Kidney (tissue), 14 donors: ENCODE results near the gene RNF121. TPM values are rescaled to one million over a fixed set of nuclear protein-coding genes. Genes with fewer than 3 reads are reported as not detected.

Experiments used
- DNase-seq, 5 donors: peaks; one replicate each; pipeline ENCODE4 v3.0.0-alpha.2; 2013 to 2020
- FAIRE-seq: peaks from 2 replicates; lab custom pipeline; 2012; peaks lifted over from hg19 to GRCh38; lab: Jason Lieb, UNC
- H3K27ac ChIP-seq, 2 donors: one replicate each; pipeline ENCODE4 v1.7.0; 2013; ENCODE audit warnings: low read depth in 2 of 2, low read length in 2 of 2, inconsistent platforms in 1 of 2
- H3K27me3 ChIP-seq: one replicate; pipeline ENCODE4 v1.7.1; 2013; ENCODE audit warnings: low read length, inconsistent platforms; ENCODE audit not compliant: control insufficient read depth, insufficient read depth
- H3K36me3 ChIP-seq, 3 donors: one replicate each; pipeline versions ENCODE4 v1.7.0 to v1.7.1; 2013; ENCODE audit warnings: low read length in 3 of 3, control low read depth in 1 of 3, inconsistent platforms in 1 of 3; ENCODE audit not compliant: insufficient read depth in 3 of 3, control insufficient read depth in 2 of 3
- H3K4me1 ChIP-seq, 3 donors: one replicate each; pipeline versions ENCODE4 v1.7.0 to v1.7.1; 2013; ENCODE audit warnings: low read length in 3 of 3, inconsistent platforms in 1 of 3, low read depth in 1 of 3; ENCODE audit not compliant: control insufficient read depth in 2 of 3, insufficient read depth in 2 of 3
- H3K4me3 ChIP-seq, 3 donors: one replicate each; pipeline versions ENCODE4 v1.7.0 to v1.8.1; 2013; ENCODE audit warnings: low read length in 3 of 3, control low read depth in 1 of 3, inconsistent platforms in 1 of 3
- H3K9ac ChIP-seq, 3 donors: one replicate each; pipeline versions ENCODE4 v1.7.0 to v1.7.1; 2013; ENCODE audit warnings: low read length in 3 of 3, control low read depth in 1 of 3, inconsistent platforms in 1 of 3
- H3K9me3 ChIP-seq, 3 donors: one replicate each; pipeline versions ENCODE4 v1.7.0 to v1.7.1; 2013; ENCODE audit warnings: low read length in 3 of 3, control low read depth in 1 of 3, inconsistent platforms in 1 of 3; ENCODE audit not compliant: control insufficient read depth in 2 of 3, insufficient read depth in 1 of 3
- CTCF ChIP-seq: IDR thresholded peaks from 3 replicates; pipeline ENCODE4 v1.5.1; 2012; ENCODE audit warnings: mild to moderate bottlenecking, moderate library complexity, borderline replicate concordance; ENCODE audit not compliant: insufficient read depth; ENCODE audit errors: extremely low read depth
- intact Hi-C: fragments of 100-400 bp; cut with DNase I; formaldehyde crosslinking; loops from one replicate; pipeline ENCODE4 v1.11.1; 2022
- polyA plus RNA-seq: library from polyadenylated mRNA; stranded (reverse); fragments of 350-450 nt; fragmentation: Illumina TruSeq; extraction: RNeasy Lipid Tissue Mini Kit (QIAGEN cat#74804); gene quantifications from one replicate; pipeline ENCODE4 v1.2.3, GENCODE V29; 2014; ENCODE audit warnings: low read depth, low replicate concordance; ENCODE audit not compliant: insufficient read depth
- total RNA-seq: library from RNA; stranded (reverse); fragmentation: NEBNext Ultra II Directional; extraction: Animal tissue kit (Norgen Biotek cat#: 25700); gene quantifications from one replicate; pipeline ENCODE4 v1.2.1, GENCODE V29; 2021
- donor health status: control.
- donor health status: control.
- donor health status: control.
- donor health status: control.
- donor health status: control.
- donor health status: DM: yes; HTN: yes; CAD: no.
- donor health status: Normal renal cell carcinoma (clear cell type).

Gene RNF121
- total and polyA plus RNA-seq, 2 donors from 2014 or later = 37.1 to 59.4 TPM

DNA sequence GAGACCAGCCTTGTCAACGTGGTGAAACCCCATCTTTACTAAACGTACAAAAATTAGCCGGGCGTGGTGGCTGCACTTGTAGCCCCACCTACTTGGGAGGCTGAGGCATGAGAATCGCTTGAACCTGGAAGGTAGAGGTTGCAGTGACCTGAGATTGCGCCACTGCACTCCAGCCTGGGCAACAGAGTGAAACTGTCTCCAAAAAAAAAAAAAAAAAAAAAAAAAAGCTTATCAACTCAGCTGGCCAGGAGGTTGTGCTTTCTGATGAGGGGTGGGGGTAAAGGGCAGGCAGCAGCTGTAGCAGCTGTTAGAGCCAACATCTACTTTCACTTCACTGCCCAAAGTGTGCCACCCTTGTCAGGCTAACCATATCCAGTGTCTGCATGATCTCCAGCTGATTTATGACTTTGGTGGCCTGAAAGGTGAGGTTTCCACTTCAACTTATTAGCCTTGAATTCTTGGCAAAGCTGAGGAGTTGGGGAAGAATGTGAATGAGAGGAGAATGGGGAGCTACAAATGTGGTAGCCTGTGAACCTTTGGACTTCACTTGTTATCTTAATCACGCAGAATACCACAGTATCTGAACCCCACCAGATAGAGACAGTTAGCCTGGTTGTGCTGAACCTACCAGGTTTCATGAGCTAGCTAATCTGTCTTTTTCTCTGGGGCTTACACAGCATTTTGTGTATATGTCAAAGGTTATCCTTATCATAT lies 19.6 kb downstream of the RNF121 start:
- Histone ChIP-seq H3K27me3 (no peaks in the 10 kb centered on the region), H3K27ac (peak overlapping the region in 1 of 2 donors; percentile 15), H3K9me3 (no peaks in the 10 kb centered on the region), H3K36me3 (no peaks in the 10 kb centered on the region), H3K4me1 (peaks cover 0 to 2% (median 0%) of the 10 kb centered on the region in 3 donors), H3K9ac (no peak overlapping the region), H3K4me3 (no peak overlapping the region)
- DNase-seq = peak in 4 of 5 donors; percentile 59 to 87 (median 77)
- TF ChIP-seq CTCF = no peak
- no peak for FAIRE-seq
- intact Hi-C loops = no loop called here

DNA sequence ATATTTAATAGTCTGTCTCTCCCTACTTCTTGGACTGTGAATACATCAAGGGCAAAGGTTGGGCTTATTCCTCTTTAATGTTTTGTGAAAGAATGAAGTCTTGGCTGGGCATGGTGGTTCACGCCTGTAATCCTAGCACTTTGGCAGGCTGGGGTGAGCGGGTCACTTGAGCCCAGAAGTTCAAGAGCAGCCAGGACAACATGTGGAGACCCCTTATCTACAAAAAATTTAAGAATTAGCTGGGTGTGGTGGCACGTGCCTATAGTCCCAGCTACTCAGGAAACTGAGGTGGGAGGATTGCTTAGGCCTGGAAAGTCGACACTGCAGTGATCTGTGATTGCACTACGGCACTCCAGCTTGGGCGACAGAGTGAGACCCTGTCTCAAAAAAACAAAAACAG lies 20.2 kb downstream of the RNF121 start:
- Histone ChIP-seq H3K36me3 (no peaks in the 10 kb centered on the region), H3K4me1 (peaks cover 0 to 2% (median 0%) of the 10 kb centered on the region in 3 donors), H3K9me3 (no peaks in the 10 kb centered on the region), H3K27ac (peak overlapping the region in 1 of 2 donors; percentile 0), H3K27me3 (no peaks in the 10 kb centered on the region), H3K9ac (no peak overlapping the region), H3K4me3 (no peak overlapping the region)
- no peak for TF ChIP-seq CTCF
- DNase-seq (peak in 3 of 5 donors; percentile 8 to 12 (median 10)), FAIRE-seq (no peak)
- intact Hi-C loops = no loop called here

GRCh38 chr11:71951741-71952310 lies 23.0 kb downstream of the RNF121 start:
- intact Hi-C loops = no loop called here
- no peaks in the 10 kb centered on the region for H3K36me3 ChIP-seq
- H3K9me3 ChIP-seq = no peaks in the 10 kb centered on the region
- no peak overlapping the region for H3K4me3 ChIP-seq
- H3K9ac ChIP-seq = no peak overlapping the region
- FAIRE-seq (no peak), DNase-seq (no peak)
- no peak overlapping the region for H3K27ac ChIP-seq
- TF ChIP-seq CTCF = no peak
- H3K4me1 ChIP-seq = peaks cover 0 to 2% (median 0%) of the 10 kb centered on the region in 3 donors
- no peaks in the 10 kb centered on the region for H3K27me3 ChIP-seq
